Smooth muscle cell (in vitro differentiated cells): Measurements from ENCODE around the gene TUBAL3. TPM values are rescaled to one million over a fixed set of nuclear protein-coding genes. Genes with fewer than 3 reads are reported as not detected.
"Not testable (repeated sequence)": the region's sequence is repeated elsewhere in the genome, so short reads cannot be mapped to it uniquely, and the experiment has no call there.

ENCODE experiments used
- DNase-seq: peaks from one replicate; lab custom pipeline; 2025; ENCODE audit not compliant: unreplicated experiment; lab: John Stamatoyannopoulos, UW
- H2AFZ ChIP-seq: fragments of 200-600 bp; sonication (generic); 2 replicates; pipeline ENCODE4 v1.6.0; 2016; ENCODE audit warnings: antibody characterized with exemption, low read depth, mild to moderate bottlenecking
- H3F3A ChIP-seq: fragments of 200-600 bp; sonication (generic); 2 replicates; pipeline ENCODE4 v1.6.0; 2017; ENCODE audit warnings: antibody characterized with exemption, low read depth
- H3K27ac ChIP-seq: fragments of 200-600 bp; sonication (generic); 2 replicates; pipeline ENCODE4 v1.5.1; 2016; ENCODE audit warnings: low read depth, mild to moderate bottlenecking
- H3K27me3 ChIP-seq: fragments of 200-600 bp; sonication (generic); 2 replicates; pipeline ENCODE4 v1.6.1; 2016; ENCODE audit warnings: low read depth, mild to moderate bottlenecking
- H3K36me3 ChIP-seq: fragments of 200-600 bp; sonication (generic); 2 replicates; pipeline ENCODE4 v1.5.1; 2016; ENCODE audit warnings: low read depth
- H3K4me1 ChIP-seq: fragments of 200-600 bp; sonication (generic); 2 replicates; pipeline ENCODE4 v1.5.1; 2016; ENCODE audit warnings: low read depth
- H3K4me2 ChIP-seq: fragments of 200-600 bp; sonication (generic); 2 replicates; pipeline ENCODE4 v1.6.0; 2016; ENCODE audit warnings: mild to moderate bottlenecking
- H3K4me3 ChIP-seq: fragments of 200-600 bp; sonication (generic); 2 replicates; pipeline ENCODE4 v1.5.1; 2016; ENCODE audit warnings: mild to moderate bottlenecking
- H3K79me2 ChIP-seq: fragments of 200-600 bp; sonication (generic); 2 replicates; pipeline ENCODE4 v1.6.0; 2016; ENCODE audit warnings: low read depth, mild to moderate bottlenecking
- H3K9ac ChIP-seq: fragments of 200-600 bp; sonication (generic); 2 replicates; pipeline ENCODE4 v1.6.0; 2016; ENCODE audit warnings: low read depth
- H3K9me3 ChIP-seq: fragments of 200-600 bp; sonication (generic); replicated peaks from 2 replicates; pipeline ENCODE4 v1.5.1; 2016; ENCODE audit warnings: low read depth
- H4K20me1 ChIP-seq: fragments of 200-600 bp; sonication (generic); 2 replicates; pipeline ENCODE4 v1.6.0; 2016; ENCODE audit warnings: low read depth
- WGBS: methylation state at CpG from one replicate; pipeline ENCODE4 v1.1.7; 2016; ENCODE audit warnings: low lambda C conversion rate; 5-methylcytosine and 5-hydroxymethylcytosine counted together
- polyA plus RNA-seq: library from polyadenylated mRNA; unstranded; fragments of >200 nt; fragmentation: Nextera tagmentation; extraction: Ambion mirVana; gene quantifications from 2 replicates; pipeline ENCODE4 v1.2.1, GENCODE V29; 2016
- total RNA-seq: library from RNA; depleted of rRNA; stranded (reverse); fragments of >200 nt; gene quantifications from 2 replicates; pipeline ENCODE4 v1.2.3, GENCODE V29; 2014
- TF ChIP-seq, protein P1 (sequence below): fragments of 200-600 bp; sonication (generic); IDR thresholded peaks from 2 replicates; pipeline ENCODE4 v1.5.1; 2017; ENCODE audit warnings: borderline replicate concordance, mild to moderate bottlenecking, antibody characterized with exemption; ENCODE audit not compliant: insufficient read depth, poor library complexity, severe bottlenecking

TUBAL3 gene
- total and polyA plus RNA-seq, 2 experiments from 2014 or later: not detected

DNA sequence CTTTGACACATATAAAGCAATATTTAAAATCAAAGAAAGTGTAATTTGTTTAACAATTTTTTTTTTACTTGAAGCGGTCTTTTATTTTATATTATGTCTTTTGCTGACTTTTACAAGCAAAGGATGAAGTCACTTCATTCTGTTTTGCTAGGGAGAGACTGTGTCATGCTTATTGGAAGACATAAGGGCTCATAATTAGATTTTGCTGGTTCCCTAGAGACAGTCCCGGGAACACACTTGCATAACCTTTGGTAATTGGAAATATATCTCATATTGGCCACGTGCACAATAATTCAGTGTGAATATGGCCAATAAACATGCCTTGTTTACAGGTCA lies 7.3 kb upstream of the TUBAL3 start:
- no peak for DNase-seq
- Histone ChIP-seq H3K79me2 (peaks cover 35% of the 10 kb centered on the region), H3K9ac (peak overlapping the region; percentile 90), H4K20me1 (no peaks in the 10 kb centered on the region), H3K4me3 (peak overlapping the region; percentile 98), H3K27me3 (no peaks in the 10 kb centered on the region), H3K4me1 (peaks cover 11% of the 10 kb centered on the region), H3K36me3 (no peaks in the 10 kb centered on the region), H3F3A (no peaks in the 10 kb centered on the region), H3K9me3 (no peaks in the 10 kb centered on the region), H2AFZ (peak overlapping the region; percentile 88), H3K27ac (no peak overlapping the region), H3K4me2 (peak overlapping the region; percentile 92)
- TF ChIP-seq, protein P1, sequence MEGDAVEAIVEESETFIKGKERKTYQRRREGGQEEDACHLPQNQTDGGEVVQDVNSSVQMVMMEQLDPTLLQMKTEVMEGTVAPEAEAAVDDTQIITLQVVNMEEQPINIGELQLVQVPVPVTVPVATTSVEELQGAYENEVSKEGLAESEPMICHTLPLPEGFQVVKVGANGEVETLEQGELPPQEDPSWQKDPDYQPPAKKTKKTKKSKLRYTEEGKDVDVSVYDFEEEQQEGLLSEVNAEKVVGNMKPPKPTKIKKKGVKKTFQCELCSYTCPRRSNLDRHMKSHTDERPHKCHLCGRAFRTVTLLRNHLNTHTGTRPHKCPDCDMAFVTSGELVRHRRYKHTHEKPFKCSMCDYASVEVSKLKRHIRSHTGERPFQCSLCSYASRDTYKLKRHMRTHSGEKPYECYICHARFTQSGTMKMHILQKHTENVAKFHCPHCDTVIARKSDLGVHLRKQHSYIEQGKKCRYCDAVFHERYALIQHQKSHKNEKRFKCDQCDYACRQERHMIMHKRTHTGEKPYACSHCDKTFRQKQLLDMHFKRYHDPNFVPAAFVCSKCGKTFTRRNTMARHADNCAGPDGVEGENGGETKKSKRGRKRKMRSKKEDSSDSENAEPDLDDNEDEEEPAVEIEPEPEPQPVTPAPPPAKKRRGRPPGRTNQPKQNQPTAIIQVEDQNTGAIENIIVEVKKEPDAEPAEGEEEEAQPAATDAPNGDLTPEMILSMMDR: no peak
- 71% methylated on average over 3 of the region's 3 CpGs for WGBS

DNA sequence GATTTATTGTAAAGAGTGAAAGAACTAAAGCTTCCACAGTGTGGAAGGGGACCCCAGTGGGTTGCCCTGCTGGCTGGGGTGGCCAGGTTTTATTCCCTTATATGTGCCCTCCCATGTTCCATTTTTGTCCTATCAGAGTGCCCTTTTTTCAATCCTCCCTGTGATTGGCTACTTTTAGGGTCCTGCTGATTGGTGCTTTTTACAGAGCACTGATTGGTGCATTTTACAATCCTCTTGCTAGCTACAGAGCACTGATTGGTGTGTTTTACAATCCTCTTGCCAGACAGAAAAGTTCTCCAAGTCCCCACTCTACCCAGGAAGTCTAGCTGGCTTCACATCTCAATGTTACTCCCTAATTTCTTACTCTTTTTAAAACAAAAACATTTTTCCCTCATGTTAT lies 6.2 kb upstream of the TUBAL3 start:
- peaks cover 26% of the 10 kb centered on the region for H3K79me2 ChIP-seq

DNA sequence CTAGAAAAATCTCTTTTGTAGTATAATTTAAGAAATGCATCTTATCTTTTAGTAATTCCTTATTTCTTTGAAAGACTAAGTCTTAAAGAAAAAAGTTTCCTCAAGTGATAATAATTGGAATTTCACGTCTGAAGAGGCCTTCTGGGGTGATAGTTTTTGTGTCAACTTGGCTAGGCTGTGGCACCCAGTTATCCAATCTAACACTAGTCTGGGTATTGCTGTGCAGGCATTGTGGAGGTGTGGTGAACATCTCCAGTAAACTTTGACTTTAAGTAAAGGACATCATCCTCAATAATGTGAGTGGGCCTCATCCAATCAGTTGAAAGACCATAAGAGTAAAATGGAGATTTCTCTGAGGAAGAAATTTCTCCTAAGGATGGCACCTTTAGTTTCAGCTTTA lies 2.3 kb upstream of the TUBAL3 start:
- no peaks in the 10 kb centered on the region for H4K20me1 ChIP-seq
- no peak for DNase-seq
- H3K4me2 ChIP-seq: no peak overlapping the region
- no peaks in the 10 kb centered on the region for H3F3A ChIP-seq
- H2AFZ ChIP-seq: no peak overlapping the region
- WGBS: 65% methylated on average over 1 of the region's 1 CpG
- no peaks in the 10 kb centered on the region for H3K36me3 ChIP-seq
- no peaks in the 10 kb centered on the region for H3K27me3 ChIP-seq
- H3K27ac ChIP-seq: no peak overlapping the region
- peaks cover under 1% of the 10 kb centered on the region for H3K4me1 ChIP-seq
- H3K9me3 ChIP-seq: no peaks in the 10 kb centered on the region
- TF ChIP-seq, protein P1: no peak
- no peak overlapping the region for H3K4me3 ChIP-seq
- H3K9ac ChIP-seq: no peak overlapping the region
- no peaks in the 10 kb centered on the region for H3K79me2 ChIP-seq

More for the DNA sequence above, 6.2 kb upstream of the TUBAL3 start:
- H3F3A ChIP-seq, H4K20me1 ChIP-seq, DNase-seq, H3K36me3 ChIP-seq, H3K4me3 ChIP-seq, H3K9ac ChIP-seq, H2AFZ ChIP-seq, H3K27me3 ChIP-seq, H3K27ac ChIP-seq, H3K4me2 ChIP-seq, H3K9me3 ChIP-seq: not testable (repeated sequence)
- peaks cover 11% of the 10 kb centered on the region for H3K4me1 ChIP-seq

DNA sequence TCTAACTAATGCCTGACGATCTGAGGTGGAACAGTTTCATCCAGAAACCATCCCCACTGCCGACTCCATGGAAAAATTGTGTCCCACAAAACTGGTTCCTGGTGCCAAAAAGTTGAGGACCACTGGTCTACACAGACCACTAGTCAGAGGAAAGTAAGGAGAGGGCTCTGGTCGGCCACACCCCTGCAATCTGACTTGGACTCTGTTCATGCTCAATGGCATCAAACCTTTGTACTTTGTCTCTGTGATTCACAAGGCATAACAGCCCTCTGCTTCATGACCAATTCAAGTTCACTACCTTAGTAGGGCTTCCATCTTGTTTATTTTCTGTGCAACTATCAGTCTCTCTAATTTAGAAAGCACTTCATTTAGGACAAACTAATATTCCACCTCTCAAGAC lies 1.8 kb downstream of the TUBAL3 start:
- H3K9ac ChIP-seq: no peak overlapping the region
- no peak overlapping the region for H3K4me2 ChIP-seq
- H3F3A ChIP-seq: no peaks in the 10 kb centered on the region
- no peaks in the 10 kb centered on the region for H3K9me3 ChIP-seq
- no peaks in the 10 kb centered on the region for H3K4me1 ChIP-seq
- no peak overlapping the region for H3K4me3 ChIP-seq
- H3K36me3 ChIP-seq: no peaks in the 10 kb centered on the region
- no peak for DNase-seq
- H3K79me2 ChIP-seq: no peaks in the 10 kb centered on the region
- H3K27ac ChIP-seq: no peak overlapping the region
- H3K27me3 ChIP-seq: no peaks in the 10 kb centered on the region
- WGBS: 83% methylated on average over 3 of the region's 3 CpGs
- no peak overlapping the region for H2AFZ ChIP-seq
- TF ChIP-seq, protein P1: no peak
- H4K20me1 ChIP-seq: no peaks in the 10 kb centered on the region
